ENCODE measurements around the gene PCSK5. TPM values are rescaled to one million over a fixed set of nuclear protein-coding genes. Genes with fewer than 3 reads are reported as not detected.

Gene PCSK5
- total RNA-seq, 2 experiments from 2014 or later: 0.76 TPM; not detected in 1

GRCh38 chr9:76032797-76033373, 142.4 kb downstream of the PCSK5 start:
- Histone ChIP-seq H2AFZ (ENCODE audit: low read length) (no peak overlapping the region), H3K9me3 (ENCODE audit: low read length) (no peaks in the 10 kb centered on the region), H4K20me1 (ENCODE audit: insufficient read depth, low read length) (no peaks in the 10 kb centered on the region), H3K79me2 (ENCODE audit: insufficient read depth, low read depth, low read length) (no peaks in the 10 kb centered on the region), H3K4me3 (ENCODE audit: low read depth, low read length, poor library complexity, severe bottlenecking) (no peak overlapping the region), H3K27ac (ENCODE audit: low read depth, low read length, poor library complexity, severe bottlenecking) (no peak overlapping the region), H3K4me2 (ENCODE audit: low read length) (no peak overlapping the region), H3K36me3 (ENCODE audit: insufficient read depth, low read length) (no peaks in the 10 kb centered on the region), H3K9me2 (ENCODE audit: insufficient read depth, low read length) (no peaks in the 10 kb centered on the region), H3K4me1 (ENCODE audit: insufficient read depth, low read length, poor library complexity, severe bottlenecking) (no peaks in the 10 kb centered on the region)
- no TSS peak for BruUV-seq (replicated peaks)
- DNase-seq (ENCODE audit: low spot score): no peak
- TF ChIP-seq CTCF (conservative IDR thresholded peaks at IDR 0.05; ENCODE audit: low read length) (no peak), EZH2phosphoT487 (IDR thresholded peaks at IDR 0.05; ENCODE audit: borderline replicate concordance, low read depth, low read length) (no peak)
- ChIA-PET POLR2A (interaction anchor here (0.6 kb wide), 1 partner anchor 127 kb away, joined by 3 read pairs; no protein-coding TSS in a partner anchor), CTCF (ENCODE audit: unreplicated experiment) (no interaction called here)
- intact Hi-C loops (cut with micrococcal nuclease; ENCODE audit: unreplicated experiment): no loop called here

GRCh38 chr9:76034049-76034448, 143.6 kb downstream of the PCSK5 start:
- Histone ChIP-seq H2AFZ (ENCODE audit: low read length) (no peak overlapping the region), H3K4me3 (ENCODE audit: low read depth, low read length, poor library complexity, severe bottlenecking) (no peak overlapping the region), H3K9me3 (ENCODE audit: low read length) (no peaks in the 10 kb centered on the region), H3K36me3 (ENCODE audit: insufficient read depth, low read length) (no peaks in the 10 kb centered on the region), H3K27ac (ENCODE audit: low read depth, low read length, poor library complexity, severe bottlenecking) (no peak overlapping the region), H3K4me1 (ENCODE audit: insufficient read depth, low read length, poor library complexity, severe bottlenecking) (no peaks in the 10 kb centered on the region), H4K20me1 (ENCODE audit: insufficient read depth, low read length) (no peaks in the 10 kb centered on the region), H3K79me2 (ENCODE audit: insufficient read depth, low read depth, low read length) (no peaks in the 10 kb centered on the region), H3K4me2 (ENCODE audit: low read length) (no peak overlapping the region), H3K9me2 (ENCODE audit: insufficient read depth, low read length) (no peaks in the 10 kb centered on the region)
- intact Hi-C loops (cut with micrococcal nuclease; ENCODE audit: unreplicated experiment): no loop called here
- DNase-seq (ENCODE audit: low spot score): no peak
- TF ChIP-seq EZH2phosphoT487 (IDR thresholded peaks at IDR 0.05; ENCODE audit: borderline replicate concordance, low read depth, low read length) (no peak), CTCF (conservative IDR thresholded peaks at IDR 0.05; ENCODE audit: low read length) (no peak)
- BruUV-seq (replicated peaks): no TSS peak
- POLR2A ChIA-PET: no interaction called here
- CTCF ChIA-PET (ENCODE audit: unreplicated experiment): no interaction called here

DNA sequence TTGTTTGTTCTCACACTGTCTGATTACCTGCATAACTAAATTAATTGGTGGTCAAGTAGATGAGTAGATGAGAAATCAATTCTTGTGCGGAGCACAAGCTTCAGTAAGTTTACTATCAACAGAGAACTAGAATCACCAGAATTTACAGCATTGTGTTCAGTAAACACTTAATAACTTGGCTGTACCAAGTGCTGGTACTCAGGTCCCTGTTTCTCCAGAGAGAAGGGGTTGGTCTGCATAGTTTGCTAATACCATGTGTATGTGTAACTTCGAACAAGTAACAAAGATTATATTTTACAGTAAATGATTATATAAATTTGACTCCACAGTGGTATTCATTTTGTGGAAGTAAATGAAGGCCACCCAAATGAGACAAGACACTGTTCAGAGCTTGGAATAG, 146.3 kb downstream of the PCSK5 start:
- Histone ChIP-seq H3K4me3 (ENCODE audit: low read depth, low read length, poor library complexity, severe bottlenecking) (no peak overlapping the region), H3K27ac (ENCODE audit: low read depth, low read length, poor library complexity, severe bottlenecking) (no peak overlapping the region), H3K36me3 (ENCODE audit: insufficient read depth, low read length) (no peaks in the 10 kb centered on the region), H3K9me2 (ENCODE audit: insufficient read depth, low read length) (no peaks in the 10 kb centered on the region), H3K79me2 (ENCODE audit: insufficient read depth, low read depth, low read length) (no peaks in the 10 kb centered on the region), H3K4me1 (ENCODE audit: insufficient read depth, low read length, poor library complexity, severe bottlenecking) (no peaks in the 10 kb centered on the region), H4K20me1 (ENCODE audit: insufficient read depth, low read length) (no peaks in the 10 kb centered on the region), H3K9me3 (ENCODE audit: low read length) (no peaks in the 10 kb centered on the region), H2AFZ (ENCODE audit: low read length) (no peak overlapping the region), H3K4me2 (ENCODE audit: low read length) (no peak overlapping the region)
- TF ChIP-seq EZH2phosphoT487 (IDR thresholded peaks at IDR 0.05; ENCODE audit: borderline replicate concordance, low read depth, low read length): no peak
- TF ChIP-seq CTCF (conservative IDR thresholded peaks at IDR 0.05; ENCODE audit: low read length): no peak
- DNase-seq (ENCODE audit: low spot score): no peak
- intact Hi-C loops (cut with micrococcal nuclease; ENCODE audit: unreplicated experiment): no loop called here
- ChIA-PET POLR2A (no interaction called here), CTCF (ENCODE audit: unreplicated experiment) (no interaction called here)
- no TSS peak for BruUV-seq (replicated peaks)

Measured in OCI-LY7 (cell line).